Neutrophil (primary cell): ENCODE data around the gene XDH.

Source experiments
- H3K27ac ChIP-seq: fragments of 200-600 bp; sonication (generic); 2 replicates; pipeline ENCODE4 v1.5.1; 2016; ENCODE audit warnings: mild to moderate bottlenecking, moderate library complexity
- H3K27me3 ChIP-seq: fragments of 200-600 bp; sonication (generic); 2 replicates; pipeline ENCODE4 v1.6.0; 2016; ENCODE audit warnings: mild to moderate bottlenecking
- H3K36me3 ChIP-seq: fragments of 200-600 bp; sonication (generic); 2 replicates; pipeline ENCODE4 v1.5.1; 2017
- H3K4me1 ChIP-seq, 2 experiments: fragments of 200-600 bp in 1 of 2; sonication (generic) in 1 of 2; 1 replicate in 1 of 2; 2 replicates in 1 of 2; pipeline versions ENCODE4 v1.5.1 to v1.6.1; 2013 to 2016; ENCODE audit warnings: low read depth in 1 of 2, low read length in 1 of 2, mild to moderate bottlenecking in 1 of 2, moderate library complexity in 1 of 2; ENCODE audit not compliant: control insufficient read depth in 1 of 2, insufficient read depth in 1 of 2
- H3K4me3 ChIP-seq, 2 experiments: fragments of 200-600 bp in 1 of 2; sonication (generic) in 1 of 2; 1 replicate in 1 of 2; 2 replicates in 1 of 2; pipeline ENCODE4 v1.5.1; 2013 to 2016; ENCODE audit warnings: low read depth in 1 of 2, low read length in 1 of 2, mild to moderate bottlenecking in 1 of 2, moderate library complexity in 1 of 2
- H3K9me3 ChIP-seq: fragments of 200-600 bp; sonication (generic); 2 replicates; pipeline ENCODE4 v1.5.1; 2016
- TF ChIP-seq, protein P1 (sequence below): fragments of 200-600 bp; sonication (generic); IDR thresholded peaks from 2 replicates; pipeline ENCODE4 v1.5.1; 2016; ENCODE audit warnings: antibody characterized with exemption

XDH gene

DNA sequence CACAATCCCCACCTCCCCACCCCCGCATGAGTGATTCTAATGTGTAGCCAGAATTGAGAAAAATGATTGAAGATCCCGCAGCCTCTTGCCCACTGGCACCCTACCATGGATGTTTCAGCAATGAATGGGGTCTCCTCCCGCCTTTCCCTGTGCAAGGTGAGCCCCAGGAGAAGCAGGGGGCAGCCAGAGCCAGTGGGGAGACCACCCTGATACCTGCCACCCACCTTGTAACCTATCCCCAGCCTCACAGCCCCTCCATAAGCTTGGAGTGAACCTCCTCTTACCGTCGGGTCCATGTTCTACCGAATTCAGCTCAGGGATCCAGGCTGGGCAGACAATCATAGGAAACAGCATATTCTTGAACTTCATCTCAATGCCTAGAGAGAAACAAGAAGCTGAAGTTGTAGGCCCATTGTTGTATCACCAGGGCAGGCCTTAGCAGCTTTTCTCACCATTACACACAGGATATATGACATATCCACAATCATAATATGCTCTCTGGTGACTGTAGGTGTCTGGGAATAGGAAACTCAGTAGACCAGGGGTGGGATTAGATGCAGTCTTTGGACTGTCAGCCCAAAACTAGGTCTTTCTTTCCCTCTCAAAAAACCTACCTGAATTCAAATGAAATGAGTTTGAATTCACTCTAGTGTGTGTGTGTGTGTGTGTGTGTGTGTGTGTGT, 30.9 kb downstream of the XDH start:
- H3K27me3 ChIP-seq: no peaks in the 10 kb centered on the region
- no peak overlapping the region for H3K4me3 ChIP-seq
- no peaks in the 10 kb centered on the region for H3K4me1 ChIP-seq
- TF ChIP-seq, protein P1, sequence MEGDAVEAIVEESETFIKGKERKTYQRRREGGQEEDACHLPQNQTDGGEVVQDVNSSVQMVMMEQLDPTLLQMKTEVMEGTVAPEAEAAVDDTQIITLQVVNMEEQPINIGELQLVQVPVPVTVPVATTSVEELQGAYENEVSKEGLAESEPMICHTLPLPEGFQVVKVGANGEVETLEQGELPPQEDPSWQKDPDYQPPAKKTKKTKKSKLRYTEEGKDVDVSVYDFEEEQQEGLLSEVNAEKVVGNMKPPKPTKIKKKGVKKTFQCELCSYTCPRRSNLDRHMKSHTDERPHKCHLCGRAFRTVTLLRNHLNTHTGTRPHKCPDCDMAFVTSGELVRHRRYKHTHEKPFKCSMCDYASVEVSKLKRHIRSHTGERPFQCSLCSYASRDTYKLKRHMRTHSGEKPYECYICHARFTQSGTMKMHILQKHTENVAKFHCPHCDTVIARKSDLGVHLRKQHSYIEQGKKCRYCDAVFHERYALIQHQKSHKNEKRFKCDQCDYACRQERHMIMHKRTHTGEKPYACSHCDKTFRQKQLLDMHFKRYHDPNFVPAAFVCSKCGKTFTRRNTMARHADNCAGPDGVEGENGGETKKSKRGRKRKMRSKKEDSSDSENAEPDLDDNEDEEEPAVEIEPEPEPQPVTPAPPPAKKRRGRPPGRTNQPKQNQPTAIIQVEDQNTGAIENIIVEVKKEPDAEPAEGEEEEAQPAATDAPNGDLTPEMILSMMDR: no peak
- H3K27ac ChIP-seq: no peak overlapping the region
- no peaks in the 10 kb centered on the region for H3K9me3 ChIP-seq
- no peaks in the 10 kb centered on the region for H3K36me3 ChIP-seq

DNA sequence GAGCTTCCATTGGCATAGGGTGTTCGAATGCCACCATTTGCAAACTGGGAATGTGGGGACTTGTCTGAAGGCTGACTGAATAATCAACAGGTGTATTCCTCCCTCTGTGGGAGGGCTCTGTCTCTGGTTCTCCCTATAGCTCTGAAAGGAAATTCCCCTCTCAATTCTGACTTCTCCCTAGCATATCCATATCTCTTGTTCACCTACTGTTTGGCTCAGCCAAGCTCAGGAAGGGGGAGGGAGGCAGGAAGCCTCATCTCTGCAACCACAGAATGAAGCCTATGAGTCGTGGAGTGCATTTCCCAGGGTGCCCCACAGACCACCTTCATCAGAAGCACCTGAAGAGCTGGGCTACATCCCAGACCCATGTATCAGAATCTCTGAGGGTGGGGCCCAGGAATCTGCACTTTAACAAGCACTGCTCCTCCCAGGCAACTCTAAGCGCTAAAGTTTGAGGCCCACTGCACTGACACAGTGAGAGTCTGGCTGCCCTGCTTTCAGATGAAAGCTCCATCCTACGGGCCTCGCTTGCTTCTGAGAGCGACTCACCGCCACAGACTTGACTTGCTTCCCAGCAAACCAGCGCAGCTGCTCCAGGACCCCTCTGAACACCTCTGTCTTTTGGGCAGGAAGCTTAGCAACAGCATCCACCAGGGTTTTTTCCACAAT, 32.0 kb downstream of the XDH start:
- H3K36me3 ChIP-seq: no peaks in the 10 kb centered on the region
- H3K27me3 ChIP-seq: no peaks in the 10 kb centered on the region
- no peaks in the 10 kb centered on the region for H3K4me1 ChIP-seq
- H3K4me3 ChIP-seq: no peak overlapping the region
- TF ChIP-seq, protein P1: no peak
- no peaks in the 10 kb centered on the region for H3K9me3 ChIP-seq
- no peak overlapping the region for H3K27ac ChIP-seq

DNA sequence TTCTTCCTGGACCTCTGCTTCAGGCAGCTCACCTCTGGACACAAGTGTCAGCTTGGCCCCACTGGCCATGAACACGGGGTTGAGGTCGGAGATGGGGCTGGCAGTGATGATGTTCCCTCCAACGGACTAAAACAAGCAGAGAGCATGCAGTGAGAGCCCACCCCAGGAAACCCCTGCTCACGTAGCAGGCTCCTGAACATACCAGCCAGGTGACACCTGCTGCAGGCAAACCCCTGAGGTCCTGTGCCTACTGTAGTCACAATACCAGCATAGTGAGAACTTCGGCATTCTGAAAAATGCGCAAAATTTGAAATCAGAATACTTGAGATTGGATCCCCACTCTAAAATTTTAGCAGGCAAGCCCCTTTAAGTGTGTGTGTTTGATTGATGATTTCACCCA, 32.9 kb downstream of the XDH start:
- Histone ChIP-seq H3K27ac (no peak overlapping the region), H3K4me1 (no peaks in the 10 kb centered on the region), H3K9me3 (no peaks in the 10 kb centered on the region), H3K27me3 (no peaks in the 10 kb centered on the region), H3K4me3 (no peak overlapping the region), H3K36me3 (no peaks in the 10 kb centered on the region)
- TF ChIP-seq, protein P1: no peak

DNA sequence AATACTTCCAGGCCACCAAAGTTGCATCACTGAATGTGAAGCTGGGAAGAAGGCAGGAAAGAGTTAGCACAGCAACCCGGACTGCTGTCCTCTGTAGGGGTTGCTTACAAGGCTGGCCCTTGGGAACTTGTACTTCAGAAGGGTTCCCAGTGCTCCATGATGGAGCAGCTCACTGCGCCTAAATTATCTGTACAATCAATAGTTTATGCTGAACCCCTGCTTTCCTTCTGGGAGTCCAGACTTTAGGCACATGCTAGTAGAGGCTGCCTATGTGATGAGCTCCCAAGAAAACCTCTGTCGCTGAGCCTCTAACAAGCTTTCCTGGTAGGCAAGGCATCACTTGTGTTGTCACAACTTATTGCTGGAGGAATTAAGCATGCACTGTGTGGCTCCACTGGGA, 34.3 kb downstream of the XDH start:
- Histone ChIP-seq H3K36me3 (no peaks in the 10 kb centered on the region), H3K4me1 (no peaks in the 10 kb centered on the region), H3K4me3 (no peak overlapping the region), H3K9me3 (no peaks in the 10 kb centered on the region), H3K27me3 (no peaks in the 10 kb centered on the region), H3K27ac (no peak overlapping the region)
- TF ChIP-seq, protein P1: no peak

DNA sequence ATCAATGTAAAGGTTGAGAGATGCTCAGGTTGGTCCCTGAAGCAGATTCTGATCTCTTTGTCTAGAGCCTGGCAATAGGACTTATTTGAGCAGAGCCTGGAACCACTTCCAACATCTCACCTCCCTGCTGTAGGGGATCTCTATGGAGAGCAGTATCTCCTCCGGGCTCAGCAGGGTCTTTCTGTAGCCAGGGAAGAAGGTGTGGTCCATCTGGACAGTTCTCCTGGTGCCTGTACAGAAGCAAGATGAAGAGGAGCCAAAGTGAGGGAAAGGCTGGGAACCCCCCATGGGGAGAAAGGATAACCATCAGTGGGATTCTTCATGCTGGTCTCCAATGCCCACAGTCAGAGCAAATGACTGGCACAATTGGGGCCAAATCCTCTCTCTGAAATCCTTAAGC, 34.8 kb downstream of the XDH start:
- Histone ChIP-seq H3K36me3 (no peaks in the 10 kb centered on the region), H3K4me1 (no peaks in the 10 kb centered on the region), H3K27me3 (no peaks in the 10 kb centered on the region), H3K9me3 (no peaks in the 10 kb centered on the region), H3K27ac (no peak overlapping the region), H3K4me3 (no peak overlapping the region)
- TF ChIP-seq, protein P1: no peak
